Activated naive CD4-positive, alpha-beta T cell treated with anti-CD3 and anti-CD28 coated beads, Interleukin-2, amount 50 U/mL, for 24 hours (primary cell): Measurements from ENCODE around the gene HPN.
"Not testable (repeated sequence)": the region's sequence is repeated elsewhere in the genome, so short reads cannot be mapped to it uniquely, and the experiment has no call there.

Source experiments
- H3K27ac Mint-ChIP-seq: one replicate; pipeline ENCODE4 v1.8.0; 2021; ENCODE audit warnings: mild to moderate bottlenecking, mixed read lengths
- H3K27me3 Mint-ChIP-seq: one replicate; pipeline ENCODE4 v1.8.0; 2021; ENCODE audit warnings: mixed read lengths
- H3K36me3 Mint-ChIP-seq: one replicate; pipeline ENCODE4 v1.8.0; 2021; ENCODE audit warnings: mixed read lengths
- H3K4me1 Mint-ChIP-seq: one replicate; pipeline ENCODE4 v1.8.0; 2021; ENCODE audit warnings: mixed read lengths
- H3K4me3 Mint-ChIP-seq: one replicate; pipeline ENCODE4 v1.8.0; 2021; ENCODE audit warnings: mild to moderate bottlenecking, mixed read lengths
- H3K9me3 Mint-ChIP-seq: one replicate; pipeline ENCODE4 v1.8.0; 2021; ENCODE audit warnings: mixed read lengths

HPN gene

DNA sequence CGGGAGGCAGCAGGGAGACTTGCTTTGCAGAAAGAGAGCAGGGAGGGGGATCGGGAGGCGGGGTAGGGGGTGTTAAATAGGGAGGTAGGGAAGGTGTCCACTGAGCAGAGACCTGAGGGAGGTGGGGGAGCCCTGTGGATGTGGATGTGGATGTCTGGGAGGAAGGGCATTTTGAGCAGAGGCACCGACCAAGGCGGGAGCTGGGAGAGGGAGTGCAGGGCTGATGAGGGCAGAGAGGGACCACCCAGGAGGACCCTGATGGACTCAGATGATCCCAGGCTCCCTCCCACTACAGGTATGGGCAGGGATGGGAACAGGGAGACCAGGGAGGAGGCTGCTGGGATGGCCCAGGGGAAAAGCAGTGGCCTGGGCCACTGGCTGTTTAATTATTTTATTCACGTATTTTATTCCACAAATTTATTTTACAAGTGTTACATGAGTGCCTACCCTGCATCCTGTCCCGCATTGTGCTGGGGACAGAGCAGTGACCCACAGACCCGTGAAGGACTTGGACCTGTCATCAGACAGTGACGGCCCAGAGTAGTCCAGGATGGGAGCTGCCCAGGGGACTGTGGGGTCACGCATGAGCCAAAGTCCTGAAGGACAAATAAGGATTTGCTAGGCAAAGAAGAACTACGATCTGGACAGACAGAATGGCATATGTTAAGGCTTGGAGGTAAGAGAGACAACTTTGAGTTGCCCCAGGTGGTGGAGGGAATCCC lies 36.1 kb upstream of the HPN start:
- H3K4me1 Mint-ChIP-seq, result peaks cover 62% of the 10 kb centered on the region
- no peaks in the 10 kb centered on the region for H3K27me3 Mint-ChIP-seq
- H3K9me3 Mint-ChIP-seq, result no peaks in the 10 kb centered on the region
- no peak overlapping the region for H3K4me3 Mint-ChIP-seq
- H3K36me3 Mint-ChIP-seq, result peaks cover 6% of the 10 kb centered on the region
- H3K27ac Mint-ChIP-seq, result no peak overlapping the region

DNA sequence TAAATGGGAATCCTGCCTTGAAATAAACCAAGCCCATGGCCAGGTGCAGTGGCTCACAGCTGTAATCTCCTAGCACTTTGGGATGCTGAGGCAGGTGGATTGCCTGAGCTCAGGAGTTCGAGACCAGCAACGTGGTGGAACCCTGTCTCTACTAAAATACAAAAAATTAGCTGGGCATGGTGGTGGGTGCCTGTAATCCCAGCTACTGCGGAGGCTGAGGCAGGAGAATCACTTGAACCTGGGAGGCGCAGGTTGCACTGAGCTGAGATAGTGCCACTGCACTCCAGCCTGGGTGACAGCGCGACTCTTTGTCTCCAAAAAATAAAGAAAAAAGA lies 35.5 kb upstream of the HPN start:
- H3K27ac Mint-ChIP-seq, H3K9me3 Mint-ChIP-seq, H3K36me3 Mint-ChIP-seq, H3K27me3 Mint-ChIP-seq, H3K4me3 Mint-ChIP-seq: not testable (repeated sequence)
- H3K4me1 Mint-ChIP-seq, result peaks cover 66% of the 10 kb centered on the region

DNA sequence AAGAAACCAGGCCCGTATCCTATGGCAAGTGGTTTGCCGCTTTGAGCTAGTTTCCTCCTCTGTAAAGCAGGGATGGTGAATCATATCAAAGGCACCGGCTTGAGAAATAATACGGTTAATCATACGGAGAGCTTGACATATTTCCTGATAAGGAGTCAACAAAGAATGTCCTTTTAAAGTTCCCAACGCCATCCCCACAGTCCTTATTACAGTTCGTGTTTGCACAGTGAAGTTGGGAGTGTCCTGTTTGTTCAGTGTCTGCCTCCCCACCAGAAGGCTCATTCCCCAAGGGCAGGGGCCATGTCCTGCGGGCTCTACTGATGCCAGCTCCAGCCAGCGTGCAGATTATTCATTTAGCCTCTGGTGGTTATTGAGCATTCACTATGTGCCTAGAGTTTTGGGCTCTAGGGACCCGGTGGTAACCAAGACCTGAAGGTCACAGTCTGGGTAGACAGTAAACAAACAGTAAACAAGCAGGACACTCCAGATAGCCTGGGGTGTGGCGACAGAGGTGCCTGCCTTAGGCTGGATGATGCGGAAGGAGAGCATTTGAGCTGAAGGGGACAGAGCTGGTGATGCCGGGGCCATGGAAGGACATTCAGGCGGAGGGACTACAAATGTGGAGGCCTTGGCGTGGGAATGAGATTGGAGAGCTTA lies 35.1 kb upstream of the HPN start:
- Mint-ChIP-seq H3K27me3 (no peaks in the 10 kb centered on the region), H3K27ac (peak overlapping the region; percentile 30), H3K4me1 (peaks cover 66% of the 10 kb centered on the region), H3K36me3 (peaks cover 3% of the 10 kb centered on the region), H3K4me3 (no peak overlapping the region), H3K9me3 (no peaks in the 10 kb centered on the region)

DNA sequence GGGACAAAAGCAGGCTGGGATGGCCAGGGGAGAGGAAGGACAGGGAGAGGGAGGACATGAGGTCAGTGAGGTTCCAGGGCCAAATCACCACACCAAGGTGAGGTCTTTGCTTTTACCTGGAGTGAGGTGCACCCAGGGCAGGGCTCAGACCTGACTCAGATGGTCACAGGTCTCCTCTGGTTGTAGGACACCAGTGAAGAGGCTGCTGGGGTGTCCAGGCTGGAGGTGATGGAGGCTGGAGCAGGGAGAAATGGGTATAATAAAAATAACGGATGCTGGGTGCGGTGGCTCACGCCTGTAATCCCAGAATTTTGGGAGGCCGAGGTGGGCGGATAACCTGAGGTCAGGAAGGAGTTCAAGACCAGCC lies 34.5 kb upstream of the HPN start:
- no peak overlapping the region for H3K4me3 Mint-ChIP-seq
- H3K9me3 Mint-ChIP-seq, result no peaks in the 10 kb centered on the region
- no peaks in the 10 kb centered on the region for H3K27me3 Mint-ChIP-seq
- peaks cover 3% of the 10 kb centered on the region for H3K36me3 Mint-ChIP-seq
- H3K4me1 Mint-ChIP-seq, result peaks cover 65% of the 10 kb centered on the region
- peak overlapping the region; percentile 9 for H3K27ac Mint-ChIP-seq

DNA sequence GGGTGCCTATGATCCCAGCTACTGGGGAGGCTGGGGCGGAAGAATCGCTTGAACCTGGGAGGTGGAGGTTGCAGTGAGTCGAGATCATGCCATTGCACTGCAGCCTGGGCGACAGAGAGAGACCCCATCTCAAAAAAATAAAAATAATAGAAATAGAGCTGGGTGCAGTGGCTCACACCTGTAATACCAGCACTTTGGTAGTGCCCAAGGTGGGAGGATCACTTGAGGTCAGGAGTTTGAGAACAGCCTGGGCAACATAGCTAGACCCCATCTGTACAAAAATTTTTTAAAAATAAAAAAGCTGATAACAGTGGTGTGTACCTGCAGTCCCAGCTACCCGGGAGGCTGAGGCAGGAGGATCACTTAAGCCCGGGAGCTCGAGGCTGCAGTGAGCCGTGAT lies 34.1 kb upstream of the HPN start:
- H3K9me3 Mint-ChIP-seq, H3K36me3 Mint-ChIP-seq, H3K27ac Mint-ChIP-seq, H3K27me3 Mint-ChIP-seq, H3K4me3 Mint-ChIP-seq: not testable (repeated sequence)
- peaks cover 65% of the 10 kb centered on the region for H3K4me1 Mint-ChIP-seq

DNA sequence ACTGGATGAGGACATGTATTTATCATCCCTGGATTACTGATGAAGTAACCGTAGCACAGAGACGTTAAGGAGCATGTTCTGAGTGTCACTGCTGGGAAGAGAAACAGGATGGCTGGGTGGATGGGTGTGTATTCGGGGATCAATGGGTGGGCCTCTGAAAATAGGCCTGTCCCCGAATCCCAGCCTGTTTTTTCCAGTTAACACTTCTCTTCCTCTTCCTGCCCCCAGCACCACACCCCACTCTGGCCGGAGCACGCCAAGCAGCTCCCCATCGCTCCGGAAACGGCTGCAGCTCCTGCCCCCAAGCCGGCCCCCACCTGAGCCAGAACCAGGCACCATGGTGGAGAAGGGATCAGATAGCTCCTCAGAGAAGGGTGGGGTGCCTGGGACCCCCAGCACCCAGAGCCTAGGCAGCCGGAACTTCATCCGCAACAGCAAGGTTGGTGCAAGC lies 32.6 kb upstream of the HPN start:
- Mint-ChIP-seq H3K27me3 (no peaks in the 10 kb centered on the region), H3K27ac (peak overlapping the region; percentile 72), H3K36me3 (peaks cover 6% of the 10 kb centered on the region), H3K4me1 (peaks cover 65% of the 10 kb centered on the region), H3K4me3 (no peak overlapping the region), H3K9me3 (no peaks in the 10 kb centered on the region)

DNA sequence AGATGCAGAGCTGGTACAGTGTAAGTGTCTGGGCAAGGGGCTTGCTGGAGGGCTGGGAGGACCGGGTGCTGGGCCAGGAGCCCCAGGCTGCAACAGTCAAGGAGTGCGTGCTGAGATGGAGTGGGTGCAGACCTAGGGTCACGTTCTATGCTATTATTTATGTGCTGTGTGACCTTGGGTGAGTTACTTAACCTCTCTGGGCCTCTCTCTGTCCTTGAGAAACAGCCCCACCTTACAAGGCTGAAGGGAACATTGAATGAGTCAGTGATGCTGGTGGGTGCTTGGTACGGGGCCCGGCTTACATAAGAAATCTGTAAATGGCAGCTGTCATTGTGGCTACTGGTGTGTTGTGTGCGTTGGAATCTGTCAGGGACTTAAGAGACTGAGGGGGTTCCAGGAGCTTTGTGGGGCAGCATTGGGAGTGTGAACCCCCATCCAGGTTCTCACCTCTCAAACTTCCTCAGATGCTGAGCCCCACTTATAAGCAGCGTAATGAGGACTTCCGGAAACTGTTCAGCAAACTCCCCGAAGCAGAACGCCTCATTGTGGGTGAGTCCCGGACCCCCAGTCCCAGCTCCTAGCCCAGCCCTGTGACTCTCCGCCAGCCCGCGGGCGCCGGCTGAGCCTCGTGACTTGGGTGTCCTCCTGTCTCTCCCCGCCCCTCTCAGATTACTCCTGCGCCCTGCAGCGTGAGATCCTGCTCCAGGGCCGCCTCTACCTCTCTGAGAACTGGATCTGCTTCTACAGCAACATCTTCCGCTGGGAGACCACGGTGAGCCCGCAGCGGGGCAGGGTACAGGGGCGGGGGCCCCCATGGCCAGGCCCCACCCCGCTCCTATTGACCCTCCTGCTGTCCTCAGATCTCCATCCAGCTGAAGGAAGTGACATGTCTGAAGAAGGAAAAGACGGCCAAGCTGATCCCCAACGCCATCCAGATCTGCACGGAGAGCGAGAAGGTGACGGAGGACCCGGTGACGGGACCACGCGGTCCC lies 31.8 kb upstream of the HPN start:
- H3K27ac Mint-ChIP-seq, result peak overlapping the region; percentile 87
- H3K4me3 Mint-ChIP-seq, result no peak overlapping the region
- H3K9me3 Mint-ChIP-seq, result no peaks in the 10 kb centered on the region
- no peaks in the 10 kb centered on the region for H3K27me3 Mint-ChIP-seq
- H3K36me3 Mint-ChIP-seq, result peaks cover 11% of the 10 kb centered on the region
- peaks cover 67% of the 10 kb centered on the region for H3K4me1 Mint-ChIP-seq

DNA sequence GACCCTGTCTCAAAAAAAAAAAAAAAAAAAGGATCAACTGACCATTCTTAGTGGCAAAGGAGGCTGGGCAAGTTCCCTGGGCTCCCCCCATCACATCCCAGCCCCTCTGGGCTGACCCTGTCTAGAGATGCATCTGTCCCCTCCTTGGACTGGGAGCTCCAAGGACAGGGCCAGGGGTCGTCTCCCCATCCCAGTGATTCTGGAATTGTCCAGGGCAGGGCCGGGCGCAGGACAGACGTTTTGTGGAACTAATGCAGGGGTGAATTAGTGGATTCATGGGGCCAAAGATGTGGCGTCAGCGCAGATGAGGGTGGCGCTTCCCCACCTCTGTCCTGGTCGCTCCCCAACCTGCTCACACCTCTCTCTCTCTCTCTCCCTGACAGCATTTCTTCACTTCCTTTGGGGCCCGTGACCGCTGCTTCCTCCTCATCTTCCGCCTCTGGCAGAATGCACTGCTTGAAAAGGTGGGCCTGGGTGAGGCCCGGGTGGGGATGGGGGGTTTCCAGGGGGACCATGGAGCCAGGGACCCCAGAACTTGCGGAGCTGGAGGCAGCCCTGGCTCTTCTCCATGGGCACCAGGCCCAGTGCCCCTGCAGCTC lies 30.3 kb upstream of the HPN start:
- Mint-ChIP-seq H3K27ac (peak overlapping the region; percentile 55), H3K4me3 (no peak overlapping the region), H3K4me1 (peaks cover 65% of the 10 kb centered on the region), H3K9me3 (no peaks in the 10 kb centered on the region), H3K27me3 (no peaks in the 10 kb centered on the region), H3K36me3 (peaks cover 13% of the 10 kb centered on the region)

DNA sequence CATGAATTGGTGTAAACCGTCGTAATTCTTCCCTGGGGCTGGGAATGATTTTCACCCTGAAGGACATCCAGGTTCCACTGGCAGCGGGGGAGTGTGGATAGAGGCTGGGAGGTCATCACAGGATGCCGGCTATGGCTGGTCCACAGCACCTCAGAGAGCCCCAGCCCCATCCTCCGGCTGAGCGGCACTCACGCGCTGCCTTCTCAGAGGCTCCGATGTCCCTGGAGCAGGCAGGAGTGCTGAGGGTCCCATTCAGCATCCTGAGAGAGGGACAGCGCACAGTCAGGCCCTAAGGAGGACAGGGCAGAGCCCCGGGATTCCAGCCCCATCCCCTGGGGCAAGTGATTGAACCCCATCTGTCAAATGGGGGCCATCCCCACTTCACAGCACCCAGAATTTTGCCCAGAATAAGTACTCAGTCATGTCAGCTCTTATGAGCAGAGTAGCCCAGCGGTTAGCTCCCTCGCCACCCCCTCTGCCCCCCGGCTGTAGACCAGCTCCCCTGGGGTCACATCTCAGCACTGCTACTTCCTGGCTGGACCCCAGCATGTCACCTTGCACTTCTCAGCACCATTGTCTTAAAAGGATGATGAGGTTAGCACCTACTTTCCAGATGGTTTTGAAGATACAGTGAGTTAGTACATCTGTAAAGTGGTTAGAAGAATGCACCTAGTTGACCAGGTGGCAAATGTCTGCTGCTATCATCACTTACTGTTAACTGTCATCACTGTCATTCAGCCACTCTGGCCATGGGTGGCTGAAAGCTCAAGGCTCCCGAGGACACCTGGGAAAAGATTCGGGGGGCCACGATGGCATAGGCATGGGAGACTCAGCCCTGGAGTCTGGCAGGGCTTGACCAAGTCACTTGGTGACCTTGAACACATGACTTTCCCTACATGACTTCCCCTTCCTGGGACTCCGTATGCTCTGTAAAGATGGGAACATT lies 29.5 kb upstream of the HPN start:
- peaks cover 57% of the 10 kb centered on the region for H3K4me1 Mint-ChIP-seq
- no peaks in the 10 kb centered on the region for H3K27me3 Mint-ChIP-seq
- peak overlapping the region; percentile 85 for H3K4me3 Mint-ChIP-seq
- no peaks in the 10 kb centered on the region for H3K9me3 Mint-ChIP-seq
- H3K36me3 Mint-ChIP-seq, result peaks cover 13% of the 10 kb centered on the region
- H3K27ac Mint-ChIP-seq, result peak overlapping the region; percentile 84

DNA sequence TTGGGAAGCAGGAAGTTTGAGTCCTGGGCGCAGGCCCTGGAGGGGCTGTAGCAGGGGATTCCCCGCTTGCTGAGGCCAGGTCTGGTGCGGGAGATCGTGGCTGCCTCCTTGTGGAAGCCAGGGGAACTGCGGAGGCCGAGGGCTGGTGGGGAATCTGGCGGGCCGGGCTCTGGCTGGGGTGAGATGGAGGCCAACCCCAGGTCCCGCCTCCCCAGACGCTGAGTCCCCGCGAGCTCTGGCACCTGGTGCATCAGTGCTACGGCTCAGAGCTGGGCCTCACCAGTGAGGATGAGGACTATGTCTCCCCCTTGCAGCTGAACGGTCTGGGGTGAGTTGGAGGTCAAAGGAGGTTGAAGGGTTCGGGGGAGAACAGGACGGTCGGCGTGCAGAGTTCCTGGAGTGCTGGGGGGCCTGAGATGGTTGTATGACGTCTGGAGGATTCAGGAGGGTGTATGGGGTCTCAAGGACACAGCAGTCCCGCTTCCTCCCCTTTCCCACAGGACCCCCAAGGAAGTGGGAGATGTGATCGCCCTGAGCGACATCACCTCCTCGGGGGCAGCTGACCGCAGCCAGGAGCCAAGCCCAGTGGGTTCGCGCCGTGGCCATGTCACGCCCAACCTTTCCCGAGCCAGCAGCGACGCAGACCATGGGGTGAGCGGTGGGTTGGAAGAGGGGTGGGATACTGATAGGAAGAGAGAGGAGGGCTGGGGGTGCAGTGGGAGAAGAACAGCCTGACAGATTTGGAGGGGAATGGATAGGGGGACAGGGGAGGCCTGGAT lies 28.3 kb upstream of the HPN start:
- Mint-ChIP-seq H3K27me3 (no peaks in the 10 kb centered on the region), H3K9me3 (no peaks in the 10 kb centered on the region), H3K36me3 (peaks cover 16% of the 10 kb centered on the region), H3K4me1 (peaks cover 63% of the 10 kb centered on the region), H3K4me3 (peak overlapping the region; percentile 85), H3K27ac (peak overlapping the region; percentile 82)

DNA sequence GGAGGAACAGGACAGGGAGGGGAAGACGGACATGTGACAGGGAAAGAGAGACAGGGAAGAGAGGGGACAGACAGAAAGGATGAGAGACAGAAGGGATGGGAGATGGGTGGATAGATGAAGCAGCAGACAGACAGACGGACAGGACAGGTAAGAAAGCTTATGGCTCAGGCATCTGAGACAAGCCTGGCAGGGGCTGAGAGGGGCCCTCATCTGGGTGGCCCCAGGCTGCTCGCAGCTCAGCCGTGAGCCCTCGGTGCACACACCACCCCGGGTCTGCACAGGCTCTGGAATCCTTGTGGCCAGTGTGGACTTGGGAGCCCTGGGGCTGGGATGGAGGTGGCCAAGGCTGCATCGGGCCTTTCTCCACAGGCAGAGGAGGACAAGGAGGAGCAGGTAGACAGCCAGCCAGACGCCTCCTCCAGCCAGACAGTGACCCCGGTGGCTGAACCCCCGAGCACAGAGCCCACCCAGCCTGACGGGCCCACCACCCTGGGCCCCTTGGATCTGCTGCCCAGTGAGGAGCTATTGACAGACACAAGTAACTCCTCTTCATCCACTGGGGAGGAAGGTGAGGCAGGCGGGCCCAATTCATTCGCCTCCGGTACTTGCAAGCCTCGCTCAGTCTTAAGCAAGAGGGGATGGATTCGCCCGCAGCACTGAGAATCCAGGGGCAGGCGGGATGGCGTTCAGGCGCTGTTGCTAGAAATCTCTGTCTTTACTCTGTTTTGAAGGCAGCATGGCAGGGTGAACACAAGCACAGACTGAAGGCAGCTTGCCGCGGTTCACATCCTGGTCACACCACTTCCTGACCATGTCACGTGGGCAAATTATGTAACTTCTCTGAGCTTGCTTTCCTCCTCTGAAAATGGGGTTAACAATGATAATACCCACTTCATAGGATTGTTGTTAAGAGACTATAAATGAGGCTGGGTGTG lies 27.4 kb upstream of the HPN start:
- Mint-ChIP-seq H3K36me3 (peaks cover 17% of the 10 kb centered on the region), H3K9me3 (no peaks in the 10 kb centered on the region), H3K27ac (peak overlapping the region; percentile 82), H3K27me3 (no peaks in the 10 kb centered on the region), H3K4me1 (peaks cover 63% of the 10 kb centered on the region), H3K4me3 (peak overlapping the region; percentile 85)

DNA sequence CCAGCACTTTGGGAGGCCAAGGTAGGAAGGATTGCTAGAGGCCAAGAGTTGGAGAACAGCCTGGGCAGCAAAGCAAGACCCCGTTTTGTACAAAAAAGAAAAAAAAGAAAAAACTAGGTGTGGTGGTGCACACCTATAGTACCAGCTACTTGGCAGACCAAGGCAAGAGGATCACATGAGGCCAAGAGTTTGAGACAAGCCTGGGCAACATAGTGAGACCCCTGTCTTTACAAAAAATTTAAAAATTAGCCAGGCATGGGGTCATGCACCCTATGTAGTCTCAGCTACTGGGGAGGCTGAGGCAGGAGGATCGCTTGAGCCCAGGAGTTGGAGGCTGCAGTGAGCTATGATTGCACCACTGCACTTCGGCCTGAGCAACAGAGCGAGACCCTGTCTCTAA lies 26.7 kb upstream of the HPN start:
- not testable (repeated sequence) for H3K9me3 Mint-ChIP-seq, H3K27me3 Mint-ChIP-seq
- Mint-ChIP-seq H3K36me3 (peaks cover 20% of the 10 kb centered on the region), H3K4me1 (peaks cover 65% of the 10 kb centered on the region), H3K4me3 (peak overlapping the region; percentile 85), H3K27ac (peak overlapping the region; percentile 82)

DNA sequence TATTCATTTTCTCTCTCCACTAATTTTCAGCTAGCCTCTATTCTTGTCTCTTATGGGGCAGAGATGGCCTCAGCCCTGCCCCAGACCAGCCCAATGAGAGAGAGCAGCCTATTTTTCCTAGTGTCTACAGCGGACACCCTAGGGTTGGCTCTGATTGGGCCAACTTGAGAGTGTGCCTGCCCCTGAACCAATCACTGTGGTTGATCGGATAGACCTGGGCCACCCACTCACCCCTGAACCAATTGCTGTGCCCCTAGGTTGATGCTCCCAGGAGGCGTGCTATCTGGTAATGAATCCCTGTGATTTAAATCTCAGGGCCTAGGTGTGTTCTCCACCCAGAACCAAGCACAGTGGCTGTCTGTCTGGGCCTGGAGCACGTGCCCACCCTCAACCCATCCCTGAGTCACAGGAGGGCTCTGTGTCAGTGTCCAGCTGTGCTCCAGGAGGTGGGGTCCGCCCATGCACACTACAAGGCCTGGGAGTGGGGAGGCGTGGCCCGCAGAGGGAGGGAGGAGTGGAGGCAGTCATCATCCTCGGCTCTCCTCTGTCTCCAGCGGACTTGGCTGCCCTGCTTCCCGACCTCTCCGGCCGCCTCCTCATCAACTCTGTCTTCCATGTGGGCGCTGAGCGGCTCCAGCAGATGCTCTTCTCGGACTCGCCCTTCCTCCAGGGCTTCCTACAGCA lies 26.1 kb upstream of the HPN start:
- no peaks in the 10 kb centered on the region for H3K9me3 Mint-ChIP-seq
- H3K36me3 Mint-ChIP-seq, result peaks cover 20% of the 10 kb centered on the region
- H3K27ac Mint-ChIP-seq, result peak overlapping the region; percentile 81
- no peak overlapping the region for H3K4me3 Mint-ChIP-seq
- H3K4me1 Mint-ChIP-seq, result peaks cover 63% of the 10 kb centered on the region
- H3K27me3 Mint-ChIP-seq, result no peaks in the 10 kb centered on the region
